GM19467 (cell line): Measurements from ENCODE around the gene POC1A.

ENCODE experiments used
- ATAC-seq: cut with Tn5 transposase; IDR thresholded peaks from one replicate; pipeline ENCODE4 v1.9.1; 2021; ENCODE audit warnings: mild to moderate bottlenecking, moderate library complexity; ENCODE audit not compliant: unreplicated experiment

POC1A gene

GRCh38 chr3:52132041-52132440 is 22.2 kb downstream of the POC1A start:
- no peak for ATAC-seq

GRCh38 chr3:52130966-52131622 is 23.1 kb downstream of the POC1A start:
- no peak for ATAC-seq

GRCh38 chr3:52128118-52128683 is 26.0 kb downstream of the POC1A start:
- ATAC-seq = no peak

GRCh38 chr3:52126500-52126899 is 27.7 kb downstream of the POC1A start:
- no peak for ATAC-seq

- no peak for ATAC-seq
These were observed 28.2 kb downstream of the POC1A start for GRCh38 chr3:52126036-52126435.

- ATAC-seq = no peak
These were observed 29.5 kb downstream of the POC1A start for GRCh38 chr3:52124766-52125165.

- ATAC-seq = no peak
These were observed 30.1 kb downstream of the POC1A start for GRCh38 chr3:52124126-52124525.

- ATAC-seq = no peak
These were observed 31.0 kb downstream of the POC1A start for GRCh38 chr3:52123106-52123725.

- ATAC-seq = no peak
These were observed 31.7 kb downstream of the POC1A start for GRCh38 chr3:52122491-52122890.

- ATAC-seq = no peak
These were observed 32.4 kb downstream of the POC1A start for GRCh38 chr3:52121813-52122212.

- no peak for ATAC-seq
These were observed 32.8 kb downstream of the POC1A start for GRCh38 chr3:52121464-52121805.

GRCh38 chr3:52120556-52121463 is 33.4 kb downstream of the POC1A start:
- no peak for ATAC-seq

GRCh38 chr3:52119826-52120225 is 34.4 kb downstream of the POC1A start:
- ATAC-seq = no peak

GRCh38 chr3:52119099-52119498 is 35.1 kb downstream of the POC1A start:
- no peak for ATAC-seq

GRCh38 chr3:52118156-52118875 is 35.9 kb downstream of the POC1A start:
- no peak for ATAC-seq

GRCh38 chr3:52117537-52117936 is 36.7 kb downstream of the POC1A start:
- no peak for ATAC-seq

- ATAC-seq = no peak
These were observed 42.2 kb downstream of the POC1A start for GRCh38 chr3:52112056-52112455.

- no peak for ATAC-seq
These were observed 43.7 kb downstream of the POC1A start for GRCh38 chr3:52110502-52110901.

- no peak for ATAC-seq
These were observed 44.5 kb downstream of the POC1A start for GRCh38 chr3:52109611-52110301.
